Astrocyte (in vitro differentiated cells and primary cell): Measurements from ENCODE around the gene WTIP.

Experiments used
- CTCF ChIP-seq: IDR thresholded peaks from 2 replicates; pipeline ENCODE4 v1.5.1; 2011; ENCODE audit warnings: low read depth, mild to moderate bottlenecking, inconsistent platforms, low read length, moderate library complexity; ENCODE audit not compliant: insufficient read depth
- EZH2 ChIP-seq: IDR thresholded peaks from 2 replicates; pipeline ENCODE4 v1.6.1; 2012; ENCODE audit warnings: mild to moderate bottlenecking, low read length, inconsistent platforms; ENCODE audit not compliant: insufficient read depth

DNA sequence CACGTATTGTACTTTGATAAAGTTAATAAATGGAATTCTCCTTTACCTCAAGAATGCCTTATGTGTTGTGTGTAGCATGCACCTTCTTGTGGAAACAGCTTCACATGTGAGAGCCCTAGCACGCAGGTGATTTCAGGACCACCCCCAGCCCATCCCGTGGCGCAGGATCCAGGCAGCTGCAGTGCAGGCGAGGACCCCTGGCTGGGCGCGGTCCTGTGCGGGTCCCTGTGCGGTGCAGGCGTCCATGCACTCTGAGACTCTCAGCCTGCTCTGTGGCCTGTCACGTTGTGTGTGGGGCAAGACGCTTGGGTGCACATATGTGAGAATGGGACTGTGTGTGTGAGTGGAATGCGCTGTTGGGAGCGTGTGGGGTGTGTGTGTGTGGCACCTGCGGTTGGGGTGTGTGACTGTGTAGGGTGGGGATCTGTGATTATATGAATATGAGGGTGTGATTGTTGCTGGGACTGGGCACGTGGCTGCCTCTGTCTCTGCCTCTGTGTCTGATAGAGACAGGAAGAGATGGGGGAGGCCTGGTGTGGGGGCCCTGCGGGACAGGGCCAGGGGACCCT lies 30.8 kb downstream of the WTIP start:
- TF ChIP-seq CTCF (no peak), EZH2 (no peak)
